Measurements from ENCODE around the gene LRWD1. TPM values are rescaled to one million over a fixed set of nuclear protein-coding genes. Genes with fewer than 3 reads are reported as not detected.

Gene LRWD1
- 10 to 100 TPM; 20.2 to 23.0 (median 22.9) TPM for polyA plus RNA-seq (ENCODE audit: insufficient read length in 3 of 3)
- long read RNA-seq, donor 1, partial matches to known transcripts: 0 of 4 reads
- long read RNA-seq, donor 1, other reads (novel, unspliced or antisense): 0 of 4 reads
- long read RNA-seq, donor 2, transcript LRWD1-201 (15 exons, 2,215 nt): major isoform, 8 of 8 reads
- long read RNA-seq, donor 2, partial matches to known transcripts: 0 of 8 reads
- long read RNA-seq, donor 2, other reads (novel, unspliced or antisense): 0 of 8 reads
- long read RNA-seq, donor 3: 0 reads
- long read RNA-seq, donor 4, partial matches to known transcripts: 10 of 12 reads
- long read RNA-seq, donor 4, other reads (novel, unspliced or antisense): 0 of 12 reads
- long read RNA-seq, donor 5: 0 reads
- long read RNA-seq, donor 6, partial matches to known transcripts: 6 of 7 reads
- long read RNA-seq, donor 6, other reads (novel, unspliced or antisense): 0 of 7 reads
- long read RNA-seq, donor 7, partial matches to known transcripts: 8 of 12 reads
- long read RNA-seq, donor 7, other reads (novel, unspliced or antisense): 0 of 12 reads
- long read RNA-seq, donor 8: 0 reads
- long read RNA-seq, donor 9, partial matches to known transcripts: 0 of 5 reads
- long read RNA-seq, donor 9, other reads (novel, unspliced or antisense): 0 of 5 reads
- long read RNA-seq, donor 10, partial matches to known transcripts: 5 of 8 reads
- long read RNA-seq, donor 10, other reads (novel, unspliced or antisense): 0 of 8 reads
- long read RNA-seq, donor 11, partial matches to known transcripts: 49 of 153 reads
- long read RNA-seq, donor 11, other reads (novel, unspliced or antisense): 103 of 153 reads
- long read RNA-seq, donor 12, transcript LRWD1-201 (15 exons, 2,215 nt): major isoform, 7 of 7 reads
- long read RNA-seq, donor 12, partial matches to known transcripts: 0 of 7 reads
- long read RNA-seq, donor 12, other reads (novel, unspliced or antisense): 0 of 7 reads
- long read RNA-seq, donor 13, partial matches to known transcripts: 0 of 1 reads
- long read RNA-seq, donor 13, other reads (novel, unspliced or antisense): 0 of 1 reads
- long read RNA-seq, donor 14, partial matches to known transcripts: 7 of 9 reads
- long read RNA-seq, donor 14, other reads (novel, unspliced or antisense): 0 of 9 reads
- long read RNA-seq, donor 15, transcript LRWD1-201 (15 exons, 2,215 nt): major isoform, 5 of 20 reads
- long read RNA-seq, donor 15, partial matches to known transcripts: 15 of 20 reads
- long read RNA-seq, donor 15, other reads (novel, unspliced or antisense): 0 of 20 reads
- long read RNA-seq, donor 16, transcript LRWD1-201 (15 exons, 2,215 nt): major isoform, 5 of 11 reads
- long read RNA-seq, donor 16, partial matches to known transcripts: 6 of 11 reads
- long read RNA-seq, donor 16, other reads (novel, unspliced or antisense): 0 of 11 reads

- DNase-seq: peak; percentile 89
Observed at GRCh38 chr7:102464577-102465280, at the start of gene LRWD1, which contains the start of gene ALKBH4. TSS of gene LRWD1 (plus strand) at chr7:102464984. CDS start at chr7:102465081, 97 bp downstream. TSS of gene ALKBH4 (minus strand) at chr7:102464863. CDS start at chr7:102464836, 27 bp downstream.

- no peak for DNase-seq
Observed at GRCh38 chr7:102415685-102416225, 49.0 kb upstream of the LRWD1 start.

- DNase-seq: no peak
Observed at GRCh38 chr7:102416406-102416805, 48.4 kb upstream of the LRWD1 start.

GRCh38 chr7:102417105-102417504 lies 47.7 kb upstream of the LRWD1 start:
- DNase-seq: no peak

- DNase-seq: no peak
Observed at GRCh38 chr7:102418592-102418991, 46.2 kb upstream of the LRWD1 start.

GRCh38 chr7:102421706-102422240 lies 43.0 kb upstream of the LRWD1 start:
- no peak for DNase-seq

- DNase-seq: no peak
Observed at GRCh38 chr7:102424129-102424551, 40.6 kb upstream of the LRWD1 start.

GRCh38 chr7:102424787-102425218 lies 40.0 kb upstream of the LRWD1 start:
- no peak for DNase-seq

- no peak for DNase-seq
Observed at GRCh38 chr7:102425639-102426267, 39.0 kb upstream of the LRWD1 start.

GRCh38 chr7:102426268-102427018 lies 38.3 kb upstream of the LRWD1 start:
- DNase-seq: no peak

GRCh38 chr7:102427019-102427405 lies 37.8 kb upstream of the LRWD1 start:
- no peak for DNase-seq

GRCh38 chr7:102429141-102429899 lies 35.5 kb upstream of the LRWD1 start:
- no peak for DNase-seq

- DNase-seq: no peak
Observed at GRCh38 chr7:102431617-102432298, 33.0 kb upstream of the LRWD1 start.

- no peak for DNase-seq
Observed at GRCh38 chr7:102432442-102433218, 32.2 kb upstream of the LRWD1 start.

- no peak for DNase-seq
Observed at GRCh38 chr7:102433219-102434038, 31.4 kb upstream of the LRWD1 start, which contains the start of gene ORAI2. TSS of gene ORAI2 (plus strand) at chr7:102433575. CDS start at chr7:102438957, 5,382 bp downstream.
